ENCODE measurements around the gene CYB561D1. TPM values are rescaled to one million over a fixed set of nuclear protein-coding genes. Genes with fewer than 3 reads are reported as not detected.

The CYB561D1 gene
- total and polyA plus RNA-seq, 2 of the 8 experiments (the other 6 are each of a cell fraction or from before 2014, with no cell fraction given) = 3.6 to 3.8 TPM

DNA sequence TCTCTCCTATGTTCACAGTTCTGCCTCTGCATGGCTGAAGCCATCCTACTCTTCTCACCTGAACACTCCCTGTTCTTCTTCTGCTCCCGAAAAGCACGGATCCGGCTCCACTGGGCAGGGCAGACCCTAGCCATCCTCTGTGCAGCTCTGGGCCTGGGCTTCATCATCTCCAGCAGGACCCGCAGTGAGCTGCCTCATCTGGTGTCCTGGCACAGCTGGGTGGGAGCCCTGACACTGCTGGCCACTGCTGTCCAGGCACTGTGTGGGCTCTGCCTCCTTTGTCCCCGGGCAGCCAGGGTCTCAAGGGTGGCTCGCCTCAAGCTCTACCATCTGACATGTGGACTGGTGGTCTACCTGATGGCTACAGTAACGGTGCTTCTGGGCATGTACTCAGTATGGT is 1.8 kb downstream of the CYB561D1 start:
- Histone ChIP-seq H4K20me1 (replicated peaks in 1 of 2; ENCODE audit: control insufficient read depth in 1 of 2, insufficient read depth in 2 of 2, low read length in 2 of 2) (peaks cover 0 to 3% of the 10 kb centered on the region in 2 experiments), H3K9me3 (ENCODE audit: insufficient read depth in 2 of 2, low read depth in 1 of 2, low read length in 1 of 2) (no peaks in the 10 kb centered on the region), H3K56ac (replicated peaks; ENCODE audit: insufficient read length, low read depth, low read length) (no peak overlapping the region), H4K91ac (replicated peaks; ENCODE audit: insufficient read length, low read length) (no peak overlapping the region), H3K27me3 (replicated peaks in 1 of 4; ENCODE audit: control insufficient read depth in 3 of 4, extremely low read depth in 1 of 4, insufficient read depth in 3 of 4, low read length in 3 of 4) (no peaks in the 10 kb centered on the region), H3K4me1 (replicated peaks in 1 of 4; ENCODE audit: control insufficient read depth in 3 of 4, insufficient read depth in 4 of 4, low read length in 3 of 4) (peaks cover 0 to 11% (median 5%) of the 10 kb centered on the region in 4 experiments; a peak in 5 of 7 replicates), H3K23me2 (ENCODE audit: low read depth, low read length) (peaks cover 2% of the 10 kb centered on the region), H2BK20ac (ENCODE audit: low read length) (no peak overlapping the region), H2BK5ac (ENCODE audit: low read depth, low read length) (no peak overlapping the region), H3K79me2 (ENCODE audit: control insufficient read depth in 1 of 2, insufficient read depth in 2 of 2, low read length in 2 of 2) (no peaks in the 10 kb centered on the region), H3K18ac (ENCODE audit: extremely low read depth, low read length) (no peak overlapping the region), H2BK120ac (replicated peaks; ENCODE audit: low read depth, low read length) (no peak overlapping the region), H3K36me3 (ENCODE audit: control insufficient read depth in 2 of 4, insufficient read depth in 4 of 4, low read length in 3 of 4) (peaks cover 0 to 1% (median 0%) of the 10 kb centered on the region in 4 experiments; a peak in 2 of 8 replicates), H3K14ac (ENCODE audit: insufficient read length) (no peak overlapping the region), H4K5ac (ENCODE audit: insufficient read length, low read depth, low read length) (no peak overlapping the region), H3K27ac (ENCODE audit: low read depth, low read length) (no peak overlapping the region), H3K4me3 (ENCODE audit: extremely low read depth in 1 of 4, insufficient read depth in 2 of 4, low read depth in 3 of 4, low read length in 4 of 4) (no peak overlapping the region), H2AFZ (ENCODE audit: low read length) (no peak overlapping the region), H3K4me2 (ENCODE audit: insufficient read depth in 1 of 2, low read depth in 2 of 2, low read length in 2 of 2) (no peak overlapping the region), H3K4ac (replicated peaks; ENCODE audit: insufficient read length, low read depth, low read length) (no peak overlapping the region), H2BK15ac (ENCODE audit: low read length) (no peak overlapping the region; the same call in 1 of the 2 replicates), H2AK5ac (ENCODE audit: low read depth, low read length) (no peak overlapping the region), H2BK12ac (ENCODE audit: low read depth, low read length) (no peak overlapping the region), H3K79me1 (ENCODE audit: low read depth, low read length) (no peaks in the 10 kb centered on the region; the same call in 1 of the 2 replicates), H3K23ac (ENCODE audit: insufficient read length) (no peak overlapping the region), H4K8ac (ENCODE audit: extremely low read depth, insufficient read depth, low read length) (no peak overlapping the region), H3K9ac (replicated peaks in 1 of 4; ENCODE audit: extremely low read depth in 1 of 4, low read depth in 3 of 4, low read length in 3 of 4) (no peak overlapping the region)
- WGBS, 2 experiments (ENCODE audit: extremely low coverage in 1 of 2, insufficient coverage in 1 of 2, insufficient read length in 1 of 2, insufficient replicate concordance in 2 of 2, low coverage in 1 of 2, low lambda C conversion rate in 2 of 2, missing lambda C conversion rate in 1 of 2) = 87% methylated on average over 7 of the region's 7 CpGs; no CpG with 5 or more reads in 1 of the 2 experiments
- TF ChIP-seq POLR2A (IDR thresholded peaks at IDR 0.05; ENCODE audit: control extremely low read depth in 1 of 2, low read depth in 2 of 2, low read length in 2 of 2) = no peak
- no peak for TF ChIP-seq SAP30 (IDR thresholded peaks at IDR 0.05; ENCODE audit: insufficient read depth, insufficient replicate concordance, low read length)
- TF ChIP-seq SIRT6 (IDR thresholded peaks at IDR 0.05; ENCODE audit: low read length) = no peak
- no peak for TF ChIP-seq KDM4A (IDR thresholded peaks at IDR 0.05; ENCODE audit: low read depth, low read length, severe bottlenecking)
- no peak for TF ChIP-seq RNF2 (IDR thresholded peaks at IDR 0.05; ENCODE audit: borderline replicate concordance, low read depth, low read length, missing control alignments, poor library complexity, severe bottlenecking)
- no peak for TF ChIP-seq POU5F1 (IDR thresholded peaks at IDR 0.05; ENCODE audit: low read depth, low read length)
- no peak for TF ChIP-seq NANOG (IDR thresholded peaks at IDR 0.05; ENCODE audit: insufficient read depth, low read depth, low read length, poor library complexity, severe bottlenecking)
- no peak for TF ChIP-seq CEBPB (IDR thresholded peaks at IDR 0.05; ENCODE audit: low read depth, low read length)
- no peak for TF ChIP-seq NRF1 (IDR thresholded peaks at IDR 0.05; ENCODE audit: low read depth, low read length)
- TF ChIP-seq, protein P1, sequence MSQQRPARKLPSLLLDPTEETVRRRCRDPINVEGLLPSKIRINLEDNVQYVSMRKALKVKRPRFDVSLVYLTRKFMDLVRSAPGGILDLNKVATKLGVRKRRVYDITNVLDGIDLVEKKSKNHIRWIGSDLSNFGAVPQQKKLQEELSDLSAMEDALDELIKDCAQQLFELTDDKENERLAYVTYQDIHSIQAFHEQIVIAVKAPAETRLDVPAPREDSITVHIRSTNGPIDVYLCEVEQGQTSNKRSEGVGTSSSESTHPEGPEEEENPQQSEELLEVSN (IDR thresholded peaks at IDR 0.05) = no peak
- CTCF ChIA-PET (ENCODE audit: partially characterized antibody) = interaction anchor here (0.7 to 43.7 kb wide), 4 partner anchors 10 to 39 kb away, joined by 3 to 1755 read pairs (median 380); partner anchors contain the start of genes AMIGO1, ATXN7L2 and GPR61
- DNase-seq (ENCODE audit: low read depth in 1 of 2, low spot score in 2 of 2) (no peak), FAIRE-seq (no peak)
- POLR2A ChIA-PET (ENCODE audit: partially characterized antibody) = interaction anchor here (1.1 to 3.2 kb wide), 5 partner anchors 14 to 70 kb away, joined by 3 to 20 read pairs (median 6); partner anchors contain the start of genes AMIGO1 and PSMA5

All from H1 (cell line).